ENCODE results near the gene TACC3. TPM values are rescaled to one million over a fixed set of nuclear protein-coding genes. Genes with fewer than 3 reads are reported as not detected.

Gene TACC3
- polyA plus RNA-seq, 1 of the 3 experiments (the other 2 are of a cell fraction), result 49.5 TPM

DNA sequence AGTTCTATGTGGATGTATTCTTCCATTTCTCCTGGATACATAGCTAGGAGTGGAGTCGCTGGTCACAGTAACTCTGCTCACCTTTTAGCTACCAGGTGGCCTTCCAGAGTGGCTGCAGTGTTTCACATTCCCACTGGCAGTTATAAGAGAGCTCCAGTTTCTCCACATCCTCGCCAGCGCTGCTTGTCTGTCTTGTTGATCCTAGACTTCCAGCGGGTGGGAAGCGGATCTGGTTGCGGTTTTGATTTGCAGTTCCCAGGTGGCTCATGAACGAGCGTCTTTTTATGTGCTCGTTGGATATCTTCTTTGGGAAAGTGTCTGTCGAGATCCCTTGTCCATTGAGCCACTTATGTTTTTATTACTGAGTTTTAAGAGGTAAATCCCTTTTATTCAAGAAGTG lies 11.6 kb downstream of the TACC3 start:
- Histone ChIP-seq H2AFZ (ENCODE audit: low read depth) (no peak overlapping the region), H4K20me1 (ENCODE audit: insufficient read depth) (peaks cover 7% of the 10 kb centered on the region; the same call in 1 of the 2 replicates), H3K27ac (ENCODE audit: low read depth in 2 of 2, low read length in 1 of 2) (no peak overlapping the region), H3K79me2 (ENCODE audit: insufficient read depth) (peaks cover 67% of the 10 kb centered on the region), H3K4me1 (ENCODE audit: control insufficient read depth in 1 of 2, insufficient read depth in 2 of 2, low read depth in 1 of 2, low read length in 1 of 2) (peaks cover 4% of the 10 kb centered on the region in 2 experiments; a peak in 3 of 4 replicates), H3K36me3 (replicated peaks in 1 of 2; ENCODE audit: control insufficient read depth in 1 of 2, insufficient read depth in 2 of 2, low read length in 1 of 2) (peaks cover 51 to 52% of the 10 kb centered on the region in 2 experiments), H3K9me3 (no peaks in the 10 kb centered on the region), H3K4me2 (no peak overlapping the region), H3K27me3 (ENCODE audit: insufficient read depth) (no peaks in the 10 kb centered on the region), H3F3A (replicated peaks; ENCODE audit: insufficient read depth) (peaks cover 5% of the 10 kb centered on the region), H3K4me3 (ENCODE audit: low read depth in 2 of 2, low read length in 1 of 2) (no peak overlapping the region), H3K9me2 (no peaks in the 10 kb centered on the region), H3K9ac (no peak overlapping the region)
- ChIA-PET POLR2A (no interaction called here), CTCF (interaction anchor here (1.5 to 3.3 kb wide), 4 partner anchors 13 to 77 kb away, joined by 3 to 18 read pairs (median 11); no protein-coding TSS in a partner anchor)
- 98% methylated on average over 10 of the region's 10 CpGs for WGBS (ENCODE audit: low lambda C conversion rate)
- DNase-seq, result no peak
- TF ChIP-seq, protein P1, sequence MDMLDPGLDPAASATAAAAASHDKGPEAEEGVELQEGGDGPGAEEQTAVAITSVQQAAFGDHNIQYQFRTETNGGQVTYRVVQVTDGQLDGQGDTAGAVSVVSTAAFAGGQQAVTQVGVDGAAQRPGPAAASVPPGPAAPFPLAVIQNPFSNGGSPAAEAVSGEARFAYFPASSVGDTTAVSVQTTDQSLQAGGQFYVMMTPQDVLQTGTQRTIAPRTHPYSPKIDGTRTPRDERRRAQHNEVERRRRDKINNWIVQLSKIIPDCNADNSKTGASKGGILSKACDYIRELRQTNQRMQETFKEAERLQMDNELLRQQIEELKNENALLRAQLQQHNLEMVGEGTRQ (IDR thresholded peaks at IDR 0.05; ENCODE audit: borderline replicate concordance, low read depth, low read length), result no peak
- TF ChIP-seq FOXJ3 (CRISPR knock-in tag; IDR thresholded peaks at IDR 0.05), result no peak
- TF ChIP-seq, protein P2, sequence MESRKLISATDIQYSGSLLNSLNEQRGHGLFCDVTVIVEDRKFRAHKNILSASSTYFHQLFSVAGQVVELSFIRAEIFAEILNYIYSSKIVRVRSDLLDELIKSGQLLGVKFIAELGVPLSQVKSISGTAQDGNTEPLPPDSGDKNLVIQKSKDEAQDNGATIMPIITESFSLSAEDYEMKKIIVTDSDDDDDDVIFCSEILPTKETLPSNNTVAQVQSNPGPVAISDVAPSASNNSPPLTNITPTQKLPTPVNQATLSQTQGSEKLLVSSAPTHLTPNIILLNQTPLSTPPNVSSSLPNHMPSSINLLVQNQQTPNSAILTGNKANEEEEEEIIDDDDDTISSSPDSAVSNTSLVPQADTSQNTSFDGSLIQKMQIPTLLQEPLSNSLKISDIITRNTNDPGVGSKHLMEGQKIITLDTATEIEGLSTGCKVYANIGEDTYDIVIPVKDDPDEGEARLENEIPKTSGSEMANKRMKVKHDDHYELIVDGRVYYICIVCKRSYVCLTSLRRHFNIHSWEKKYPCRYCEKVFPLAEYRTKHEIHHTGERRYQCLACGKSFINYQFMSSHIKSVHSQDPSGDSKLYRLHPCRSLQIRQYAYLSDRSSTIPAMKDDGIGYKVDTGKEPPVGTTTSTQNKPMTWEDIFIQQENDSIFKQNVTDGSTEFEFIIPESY (IDR thresholded peaks at IDR 0.05; ENCODE audit: borderline replicate concordance, low read depth), result no peak
- no peak for TF ChIP-seq NFIC (IDR thresholded peaks at IDR 0.05; ENCODE audit: borderline replicate concordance)
- no peak for TF ChIP-seq MXI1 (IDR thresholded peaks at IDR 0.05; ENCODE audit: low read depth, low read length)
- TF ChIP-seq GABPA (IDR thresholded peaks at IDR 0.05; ENCODE audit: low read depth), result no peak
- no peak for TF ChIP-seq NRF1 (IDR thresholded peaks at IDR 0.05; ENCODE audit: low read depth, low read length)
- no peak for TF ChIP-seq FOXM1 (IDR thresholded peaks at IDR 0.05; ENCODE audit: low read depth)
- no peak for TF ChIP-seq RAD21 (IDR thresholded peaks at IDR 0.05; ENCODE audit: low read length)
- TF ChIP-seq SMC3 (IDR thresholded peaks at IDR 0.05; ENCODE audit: low read depth, low read length), result no peak

DNA sequence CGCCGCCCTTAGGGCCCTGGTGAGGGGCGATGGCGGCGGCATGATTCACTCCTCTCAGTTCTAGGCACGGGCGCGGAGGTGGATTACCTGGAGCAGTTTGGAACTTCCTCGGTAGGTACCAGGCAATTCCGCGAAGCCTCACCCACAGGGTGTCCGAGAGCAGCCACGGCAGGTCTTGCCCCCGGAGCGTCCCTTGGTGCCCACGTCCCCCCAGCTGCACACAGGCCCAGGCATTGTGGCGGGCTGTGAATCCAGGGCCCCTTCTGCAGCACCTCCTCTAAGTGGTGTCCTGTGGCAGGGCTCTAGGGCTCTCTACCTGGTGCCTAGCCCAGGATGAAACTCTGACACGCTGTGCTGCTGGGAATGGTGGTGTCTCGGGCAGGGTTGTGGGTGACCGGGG lies 13.9 kb downstream of the TACC3 start:
- Histone ChIP-seq H3K79me2 (ENCODE audit: insufficient read depth) (peaks cover 44% of the 10 kb centered on the region), H3K4me3 (ENCODE audit: low read depth in 2 of 2, low read length in 1 of 2) (no peak overlapping the region), H3K9me2 (no peaks in the 10 kb centered on the region), H3K27me3 (ENCODE audit: insufficient read depth) (no peaks in the 10 kb centered on the region), H3K27ac (ENCODE audit: low read depth in 2 of 2, low read length in 1 of 2) (no peak overlapping the region), H3K9ac (no peak overlapping the region), H3F3A (replicated peaks; ENCODE audit: insufficient read depth) (peaks cover 5% of the 10 kb centered on the region), H3K36me3 (replicated peaks in 1 of 2; ENCODE audit: control insufficient read depth in 1 of 2, insufficient read depth in 2 of 2, low read length in 1 of 2) (peaks cover 52 to 65% of the 10 kb centered on the region in 2 experiments), H4K20me1 (ENCODE audit: insufficient read depth) (peaks cover 3% of the 10 kb centered on the region; the same call in 1 of the 2 replicates), H3K4me2 (no peak overlapping the region), H3K4me1 (ENCODE audit: control insufficient read depth in 1 of 2, insufficient read depth in 2 of 2, low read depth in 1 of 2, low read length in 1 of 2) (no peaks in the 10 kb centered on the region), H3K9me3 (no peaks in the 10 kb centered on the region), H2AFZ (ENCODE audit: low read depth) (no peak overlapping the region)
- DNase-seq, result no peak
- TF ChIP-seq, protein P3, sequence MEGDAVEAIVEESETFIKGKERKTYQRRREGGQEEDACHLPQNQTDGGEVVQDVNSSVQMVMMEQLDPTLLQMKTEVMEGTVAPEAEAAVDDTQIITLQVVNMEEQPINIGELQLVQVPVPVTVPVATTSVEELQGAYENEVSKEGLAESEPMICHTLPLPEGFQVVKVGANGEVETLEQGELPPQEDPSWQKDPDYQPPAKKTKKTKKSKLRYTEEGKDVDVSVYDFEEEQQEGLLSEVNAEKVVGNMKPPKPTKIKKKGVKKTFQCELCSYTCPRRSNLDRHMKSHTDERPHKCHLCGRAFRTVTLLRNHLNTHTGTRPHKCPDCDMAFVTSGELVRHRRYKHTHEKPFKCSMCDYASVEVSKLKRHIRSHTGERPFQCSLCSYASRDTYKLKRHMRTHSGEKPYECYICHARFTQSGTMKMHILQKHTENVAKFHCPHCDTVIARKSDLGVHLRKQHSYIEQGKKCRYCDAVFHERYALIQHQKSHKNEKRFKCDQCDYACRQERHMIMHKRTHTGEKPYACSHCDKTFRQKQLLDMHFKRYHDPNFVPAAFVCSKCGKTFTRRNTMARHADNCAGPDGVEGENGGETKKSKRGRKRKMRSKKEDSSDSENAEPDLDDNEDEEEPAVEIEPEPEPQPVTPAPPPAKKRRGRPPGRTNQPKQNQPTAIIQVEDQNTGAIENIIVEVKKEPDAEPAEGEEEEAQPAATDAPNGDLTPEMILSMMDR (IDR thresholded peaks at IDR 0.05), result no peak
- TF ChIP-seq GABPA (IDR thresholded peaks at IDR 0.05; ENCODE audit: low read depth) (no peak), RCOR1 (IDR thresholded peaks at IDR 0.05; ENCODE audit: low read length) (no peak), MEF2A (IDR thresholded peaks at IDR 0.05; ENCODE audit: borderline replicate concordance, low read depth) (no peak), POLR2AphosphoS5 (IDR thresholded peaks at IDR 0.05; ENCODE audit: low read depth, low read length) (no peak), CHD2 (IDR thresholded peaks at IDR 0.05; ENCODE audit: low read length, partially characterized antibody) (no peak), ELF1 (IDR thresholded peaks at IDR 0.05) (no peak), TCF12 (IDR thresholded peaks at IDR 0.05) (no peak)
- TF ChIP-seq, protein P2 (IDR thresholded peaks at IDR 0.05; ENCODE audit: borderline replicate concordance, low read depth), result no peak
- 93% methylated on average over 10 of the region's 20 CpGs for WGBS (ENCODE audit: low lambda C conversion rate)
- ChIA-PET POLR2A (no interaction called here), CTCF (interaction anchor here (1.3 to 3.0 kb wide), 4 partner anchors 9 to 42 kb away, joined by 3 to 18 read pairs (median 6); no protein-coding TSS in a partner anchor)

All from SK-N-SH (cell line).